ENCODE measurements around the gene KCTD11. TPM values are rescaled to one million over a fixed set of nuclear protein-coding genes. Genes with fewer than 3 reads are reported as not detected.
A peak's percentile ranks its signal among the peaks of the same experiment; 100 is the strongest.

KCTD11 gene
- total RNA-seq, 1 donor from 2014 or later: 3.8 TPM

GRCh38 chr17:7403977-7404736, 52.2 kb downstream of the KCTD11 start, which contains the start of gene TMEM256:
Gene TMEM256, minus strand, starts transcription at chr17:7404097. Its CDS starts 13 bp downstream, at chr17:7404084.
- DNase-seq (ENCODE audit: low read depth in 2 of 2): peak; percentile 100

Other genes with a start within 250 kb of the KCTD11 start
- not detected in 2 replicates for gene ASGR2, start 237.3 kb upstream of the KCTD11 start, total RNA-seq
- 14.4 and 28.8 TPM in 2 replicates for gene ASGR1, start 172.8 kb upstream of the KCTD11 start, total RNA-seq
- 5.4 and 9.1 TPM in 2 replicates for gene DLG4, start 132.3 kb upstream of the KCTD11 start, total RNA-seq
- 205 and 242 TPM in 2 replicates for gene ACADVL, start 132.2 kb upstream of the KCTD11 start, total RNA-seq
- gene DVL2, start 117.6 kb upstream of the KCTD11 start, total RNA-seq: 25.1 and 31.9 TPM in 2 replicates
- gene PHF23, start 112.7 kb upstream of the KCTD11 start, total RNA-seq: 30.9 and 38.5 TPM in 2 replicates
- gene GABARAP, start 109.7 kb upstream of the KCTD11 start, total RNA-seq: 124 and 130 TPM in 2 replicates
- 22.4 and 25.2 TPM in 2 replicates for gene CTDNEP1, start 100.4 kb upstream of the KCTD11 start, total RNA-seq
- gene ELP5, start 99.9 kb upstream of the KCTD11 start, total RNA-seq: 26.6 and 32.7 TPM in 2 replicates
- gene CLDN7, start 89.7 kb upstream of the KCTD11 start, total RNA-seq: 0.99 and 7.0 TPM in 2 replicates
- gene SLC2A4, start 70.4 kb upstream of the KCTD11 start, total RNA-seq: 0.22 and 0.60 TPM in 2 replicates
- under 0.01 TPM in 2 replicates for gene YBX2, start 57.5 kb upstream of the KCTD11 start, total RNA-seq
- 385 and 487 TPM in 2 replicates for gene EIF5A, start 44.5 kb upstream of the KCTD11 start, total RNA-seq
- gene GPS2, start 36.8 kb upstream of the KCTD11 start, total RNA-seq: 22.9 and 33.5 TPM in 2 replicates
- 7.4 and 13.1 TPM in 2 replicates for gene NEURL4, start 22.8 kb upstream of the KCTD11 start, total RNA-seq
- 0.40 and 0.44 TPM in 2 replicates for gene ACAP1, start 15.6 kb upstream of the KCTD11 start, total RNA-seq
- not detected in 2 replicates for gene TMEM95, start 3.0 kb downstream of the KCTD11 start, total RNA-seq
- gene TNK1, start 28.9 kb downstream of the KCTD11 start, total RNA-seq: 1.5 and 1.8 TPM in 2 replicates
- gene PLSCR3, start 42.4 kb downstream of the KCTD11 start, total RNA-seq: 15.0 and 19.4 TPM in 2 replicates
- 141 and 232 TPM in 2 replicates for gene TMEM256, start 51.9 kb downstream of the KCTD11 start, total RNA-seq
- 1.2 and 1.3 TPM in 2 replicates for gene NLGN2, start 55.7 kb downstream of the KCTD11 start, total RNA-seq
- not detected in 2 replicates for gene SPEM1, start 68.2 kb downstream of the KCTD11 start, total RNA-seq
- gene SPEM2, start 73.5 kb downstream of the KCTD11 start, total RNA-seq: not detected in 2 replicates
- not detected in 2 replicates for gene SPEM3, start 76.7 kb downstream of the KCTD11 start, total RNA-seq
- gene TMEM102, start 83.3 kb downstream of the KCTD11 start, total RNA-seq: 6.1 and 9.3 TPM in 2 replicates
- gene FGF11, start 87.3 kb downstream of the KCTD11 start, total RNA-seq: 0.20 and 0.22 TPM in 2 replicates
- gene CHRNB1, start 92.9 kb downstream of the KCTD11 start, total RNA-seq: 8.1 and 9.2 TPM in 2 replicates
- gene ZBTB4, start 127.5 kb downstream of the KCTD11 start, total RNA-seq: 6.3 and 8.5 TPM in 2 replicates
- not detected in 2 replicates for gene SLC35G6, start 129.3 kb downstream of the KCTD11 start, total RNA-seq
- gene POLR2A, start 132.2 kb downstream of the KCTD11 start, total RNA-seq: 56.0 and 70.0 TPM in 2 replicates
- 4.4 and 4.8 TPM in 2 replicates for gene TNFSF12, start 196.9 kb downstream of the KCTD11 start, total RNA-seq
- gene TNFSF13, start 206.6 kb downstream of the KCTD11 start, total RNA-seq: 0.20 and 0.65 TPM in 2 replicates
- gene SENP3, start 209.8 kb downstream of the KCTD11 start, total RNA-seq: 52.3 and 81.5 TPM in 2 replicates
- 0.40 and 0.44 TPM in 2 replicates for gene CD68, start 227.5 kb downstream of the KCTD11 start, total RNA-seq
- 56.7 and 72.2 TPM in 2 replicates for gene MPDU1, start 231.7 kb downstream of the KCTD11 start, total RNA-seq
- gene SOX15, start 237.9 kb downstream of the KCTD11 start, total RNA-seq: not detected in 2 replicates